GM23338 (cell line): ENCODE measurements around the gene RDH8.

ENCODE experiments used
- CREB1 ChIP-seq: fragments of 250-450 bp; sonication (Bioruptor Pico); IDR thresholded peaks from 2 replicates; pipeline ENCODE4 v1.5.0; 2020; ENCODE audit warnings: low read depth, mild to moderate bottlenecking, moderate library complexity
- EZH2 ChIP-seq: fragments of 200-600 bp; sonication (generic); IDR thresholded peaks from one replicate; pipeline ENCODE4 v1.8.0; 2017; ENCODE audit warnings: antibody characterized with exemption, mild to moderate bottlenecking, low read depth; ENCODE audit not compliant: unreplicated experiment
- EZH2phosphoT487 ChIP-seq: fragments of 200-600 bp; sonication (generic); IDR thresholded peaks from one replicate; pipeline ENCODE4 v1.8.1; 2018; ENCODE audit warnings: antibody characterized with exemption; ENCODE audit not compliant: unreplicated experiment
- POLR2AphosphoS5 ChIP-seq: IDR thresholded peaks from 2 replicates; pipeline ENCODE4 v1.6.1; 2016; ENCODE audit warnings: antibody characterized with exemption, low read depth
- STAT1 ChIP-seq: IDR thresholded peaks from one replicate; pipeline ENCODE4 v1.6.1; 2016; ENCODE audit warnings: antibody characterized with exemption; ENCODE audit not compliant: unreplicated experiment
- ZNF114 ChIP-seq: fragments of 250-450 bp; sonication (Bioruptor Pico); IDR thresholded peaks from 2 replicates; pipeline ENCODE4 v1.5.0; 2020; ENCODE audit warnings: mild to moderate bottlenecking, moderate library complexity
- TF ChIP-seq, protein P1 (sequence below), 2 experiments: fragments of 200-600 bp in 1 of 2; sonication (generic) in 1 of 2; conservative IDR thresholded peaks; 2 replicates each; pipeline versions ENCODE4 v1.5.1 to v1.6.1; 2016 to 2017; ENCODE audit warnings: antibody characterized with exemption in 2 of 2, low read depth in 2 of 2, mild to moderate bottlenecking in 2 of 2, moderate library complexity in 1 of 2
- TF ChIP-seq, protein P2 (sequence below): IDR thresholded peaks from one replicate; pipeline ENCODE4 v1.6.1; 2018; ENCODE audit warnings: antibody characterized with exemption; ENCODE audit not compliant: unreplicated experiment
- TF ChIP-seq, protein P3 (sequence below): IDR thresholded peaks from 2 replicates; pipeline ENCODE4 v1.6.1; 2016; ENCODE audit warnings: antibody characterized with exemption

DNA sequence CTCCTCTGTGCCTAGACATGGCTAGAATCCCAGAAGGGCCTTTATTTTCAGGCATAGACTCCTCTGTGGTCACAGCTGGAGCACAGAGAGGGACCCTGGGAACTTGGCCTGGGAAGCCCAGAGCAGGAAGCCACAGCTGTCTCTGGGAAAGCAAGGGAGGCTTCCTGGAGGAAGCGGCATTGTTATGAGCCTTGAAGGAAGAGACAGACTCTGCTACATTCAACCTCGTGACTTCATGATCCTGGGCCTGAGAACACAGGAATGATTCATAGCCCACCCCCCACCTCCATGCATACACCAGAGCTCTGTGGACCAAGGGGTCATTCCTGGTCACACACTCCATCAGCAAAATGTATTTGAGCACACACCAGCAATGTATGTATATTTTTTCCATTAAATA, 8.6 kb downstream of the RDH8 start:
- TF ChIP-seq, protein P1, sequence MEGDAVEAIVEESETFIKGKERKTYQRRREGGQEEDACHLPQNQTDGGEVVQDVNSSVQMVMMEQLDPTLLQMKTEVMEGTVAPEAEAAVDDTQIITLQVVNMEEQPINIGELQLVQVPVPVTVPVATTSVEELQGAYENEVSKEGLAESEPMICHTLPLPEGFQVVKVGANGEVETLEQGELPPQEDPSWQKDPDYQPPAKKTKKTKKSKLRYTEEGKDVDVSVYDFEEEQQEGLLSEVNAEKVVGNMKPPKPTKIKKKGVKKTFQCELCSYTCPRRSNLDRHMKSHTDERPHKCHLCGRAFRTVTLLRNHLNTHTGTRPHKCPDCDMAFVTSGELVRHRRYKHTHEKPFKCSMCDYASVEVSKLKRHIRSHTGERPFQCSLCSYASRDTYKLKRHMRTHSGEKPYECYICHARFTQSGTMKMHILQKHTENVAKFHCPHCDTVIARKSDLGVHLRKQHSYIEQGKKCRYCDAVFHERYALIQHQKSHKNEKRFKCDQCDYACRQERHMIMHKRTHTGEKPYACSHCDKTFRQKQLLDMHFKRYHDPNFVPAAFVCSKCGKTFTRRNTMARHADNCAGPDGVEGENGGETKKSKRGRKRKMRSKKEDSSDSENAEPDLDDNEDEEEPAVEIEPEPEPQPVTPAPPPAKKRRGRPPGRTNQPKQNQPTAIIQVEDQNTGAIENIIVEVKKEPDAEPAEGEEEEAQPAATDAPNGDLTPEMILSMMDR (conservative IDR thresholded peaks at IDR 0.05; ENCODE audit: low read depth in 2 of 2) = no peak
- TF ChIP-seq POLR2AphosphoS5 (no peak), ZNF114 (no peak), CREB1 (no peak), STAT1 (no peak), EZH2 (no peak), EZH2phosphoT487 (no peak)
- TF ChIP-seq, protein P2, sequence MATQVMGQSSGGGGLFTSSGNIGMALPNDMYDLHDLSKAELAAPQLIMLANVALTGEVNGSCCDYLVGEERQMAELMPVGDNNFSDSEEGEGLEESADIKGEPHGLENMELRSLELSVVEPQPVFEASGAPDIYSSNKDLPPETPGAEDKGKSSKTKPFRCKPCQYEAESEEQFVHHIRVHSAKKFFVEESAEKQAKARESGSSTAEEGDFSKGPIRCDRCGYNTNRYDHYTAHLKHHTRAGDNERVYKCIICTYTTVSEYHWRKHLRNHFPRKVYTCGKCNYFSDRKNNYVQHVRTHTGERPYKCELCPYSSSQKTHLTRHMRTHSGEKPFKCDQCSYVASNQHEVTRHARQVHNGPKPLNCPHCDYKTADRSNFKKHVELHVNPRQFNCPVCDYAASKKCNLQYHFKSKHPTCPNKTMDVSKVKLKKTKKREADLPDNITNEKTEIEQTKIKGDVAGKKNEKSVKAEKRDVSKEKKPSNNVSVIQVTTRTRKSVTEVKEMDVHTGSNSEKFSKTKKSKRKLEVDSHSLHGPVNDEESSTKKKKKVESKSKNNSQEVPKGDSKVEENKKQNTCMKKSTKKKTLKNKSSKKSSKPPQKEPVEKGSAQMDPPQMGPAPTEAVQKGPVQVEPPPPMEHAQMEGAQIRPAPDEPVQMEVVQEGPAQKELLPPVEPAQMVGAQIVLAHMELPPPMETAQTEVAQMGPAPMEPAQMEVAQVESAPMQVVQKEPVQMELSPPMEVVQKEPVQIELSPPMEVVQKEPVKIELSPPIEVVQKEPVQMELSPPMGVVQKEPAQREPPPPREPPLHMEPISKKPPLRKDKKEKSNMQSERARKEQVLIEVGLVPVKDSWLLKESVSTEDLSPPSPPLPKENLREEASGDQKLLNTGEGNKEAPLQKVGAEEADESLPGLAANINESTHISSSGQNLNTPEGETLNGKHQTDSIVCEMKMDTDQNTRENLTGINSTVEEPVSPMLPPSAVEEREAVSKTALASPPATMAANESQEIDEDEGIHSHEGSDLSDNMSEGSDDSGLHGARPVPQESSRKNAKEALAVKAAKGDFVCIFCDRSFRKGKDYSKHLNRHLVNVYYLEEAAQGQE = no peak
- TF ChIP-seq, protein P3, sequence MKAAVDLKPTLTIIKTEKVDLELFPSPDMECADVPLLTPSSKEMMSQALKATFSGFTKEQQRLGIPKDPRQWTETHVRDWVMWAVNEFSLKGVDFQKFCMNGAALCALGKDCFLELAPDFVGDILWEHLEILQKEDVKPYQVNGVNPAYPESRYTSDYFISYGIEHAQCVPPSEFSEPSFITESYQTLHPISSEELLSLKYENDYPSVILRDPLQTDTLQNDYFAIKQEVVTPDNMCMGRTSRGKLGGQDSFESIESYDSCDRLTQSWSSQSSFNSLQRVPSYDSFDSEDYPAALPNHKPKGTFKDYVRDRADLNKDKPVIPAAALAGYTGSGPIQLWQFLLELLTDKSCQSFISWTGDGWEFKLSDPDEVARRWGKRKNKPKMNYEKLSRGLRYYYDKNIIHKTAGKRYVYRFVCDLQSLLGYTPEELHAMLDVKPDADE = no peak
